Neural cell (in vitro differentiated cells): ENCODE measurements around the gene RHCG. TPM values are rescaled to one million over a fixed set of nuclear protein-coding genes. Genes with fewer than 3 reads are reported as not detected.
A peak's percentile ranks its signal among the peaks of the same experiment; 100 is the strongest.

Experiments
- H2AFZ ChIP-seq: fragments of 200-600, 300-800 bp; sonication (generic), shearing (Covaris generic); 2 replicates; pipeline ENCODE4 v1.6.0; 2014; ENCODE audit warnings: low read depth, mild to moderate bottlenecking, antibody characterized with exemption, low read length, moderate library complexity
- H3F3A ChIP-seq: fragments of 200-600 bp; shearing (Covaris generic); 2 replicates; pipeline ENCODE4 v1.6.1; 2016; ENCODE audit warnings: mild to moderate bottlenecking, moderate library complexity, mixed read lengths, antibody characterized with exemption, low read length; ENCODE audit not compliant: insufficient read depth, poor library complexity, severe bottlenecking
- H3K27ac ChIP-seq: fragments of 200-600, 300-800 bp; sonication (generic), shearing (Covaris generic); 2 replicates; pipeline ENCODE4 v1.5.1; 2014; ENCODE audit warnings: mild to moderate bottlenecking, low read length, moderate library complexity
- H3K27me3 ChIP-seq: fragments of 300-800, 200-600 bp; sonication (generic), shearing (Covaris generic); 2 replicates; pipeline ENCODE4 v1.6.0; 2014; ENCODE audit warnings: mild to moderate bottlenecking, low read depth, low read length, moderate library complexity; ENCODE audit not compliant: insufficient read depth
- H3K36me3 ChIP-seq: fragments of 300-800, 200-600 bp; sonication (generic), shearing (Covaris generic); 2 replicates; pipeline ENCODE4 v1.5.1; 2014; ENCODE audit warnings: mild to moderate bottlenecking, antibody characterized with exemption, low read length, moderate library complexity; ENCODE audit not compliant: insufficient read depth
- H3K4me2 ChIP-seq: fragments of 300-800, 200-600 bp; sonication (generic), shearing (Covaris generic); 2 replicates; pipeline ENCODE4 v1.6.0; 2014; ENCODE audit warnings: mild to moderate bottlenecking, low read length
- H3K4me3 ChIP-seq: fragments of 300-800, 200-600 bp; sonication (generic), shearing (Covaris generic); 2 replicates; pipeline ENCODE4 v1.5.1; 2014; ENCODE audit warnings: mild to moderate bottlenecking, low read length, moderate library complexity
- H3K79me2 ChIP-seq: fragments of 200-600 bp; shearing (Covaris generic); replicated peaks from 2 replicates; pipeline ENCODE4 v1.6.0; 2014; ENCODE audit warnings: mild to moderate bottlenecking, low read length, moderate library complexity; ENCODE audit not compliant: insufficient read depth
- H3K9ac ChIP-seq: fragments of 300-800, 200-600 bp; sonication (generic), shearing (Covaris generic); 2 replicates; pipeline ENCODE4 v1.6.1; 2016; ENCODE audit warnings: mild to moderate bottlenecking, low read length, mixed read lengths
- H3K9me2 ChIP-seq: fragments of 200-600 bp; shearing (Covaris generic); 2 replicates; pipeline ENCODE4 v1.6.1; 2016; ENCODE audit warnings: mild to moderate bottlenecking, low read length, mixed read lengths; ENCODE audit not compliant: insufficient read depth
- H3K9me3 ChIP-seq: fragments of 200-600, 300-800 bp; sonication (generic), shearing (Covaris generic); 2 replicates; pipeline ENCODE4 v1.6.1; 2016; ENCODE audit warnings: mild to moderate bottlenecking, mixed run types, low read length, moderate library complexity, mixed read lengths
- H4K20me1 ChIP-seq: fragments of 200-600 bp; shearing (Covaris generic); 2 replicates; pipeline ENCODE4 v1.6.1; 2016; ENCODE audit warnings: mild to moderate bottlenecking, mixed run types; ENCODE audit not compliant: insufficient read depth
- CTCF ChIP-seq: fragments of 450-650 bp; IDR thresholded peaks from 2 replicates; pipeline ENCODE4 v1.5.1; 2014; ENCODE audit warnings: antibody characterized with exemption, mild to moderate bottlenecking, moderate library complexity; ENCODE audit not compliant: poor library complexity, severe bottlenecking
- EP300 ChIP-seq: fragments of 450-650 bp; conservative IDR thresholded peaks from 2 replicates; pipeline ENCODE4 v1.6.1; 2014; ENCODE audit warnings: antibody characterized with exemption, mild to moderate bottlenecking, moderate library complexity; ENCODE audit not compliant: poor library complexity, severe bottlenecking
- EZH2 ChIP-seq: fragments of 200-600, 300-800 bp; shearing (Covaris generic), sonication (generic); IDR thresholded peaks from 2 replicates; pipeline ENCODE4 v1.6.1; 2014; ENCODE audit warnings: antibody characterized with exemption, low read length, borderline replicate concordance, mild to moderate bottlenecking; ENCODE audit not compliant: insufficient read depth, poor library complexity, severe bottlenecking
- MXI1 ChIP-seq: fragments of 450-650 bp; conservative IDR thresholded peaks from 2 replicates; pipeline ENCODE4 v1.6.1; 2014; ENCODE audit warnings: antibody characterized with exemption, mild to moderate bottlenecking; ENCODE audit not compliant: poor library complexity, severe bottlenecking
- POLR2AphosphoS5 ChIP-seq: IDR thresholded peaks from 2 replicates; pipeline ENCODE4 v1.6.1; 2012
- RAD21 ChIP-seq: fragments of 450-650 bp; conservative IDR thresholded peaks from 2 replicates; pipeline ENCODE4 v1.6.1; 2014; ENCODE audit warnings: antibody characterized with exemption, mild to moderate bottlenecking, moderate library complexity
- SMC3 ChIP-seq: fragments of 450-650 bp; conservative IDR thresholded peaks from 2 replicates; pipeline ENCODE4 v1.6.1; 2014; ENCODE audit warnings: antibody characterized with exemption, mild to moderate bottlenecking, moderate library complexity; ENCODE audit not compliant: poor library complexity
- polyA plus RNA-seq: library from polyadenylated mRNA; depleted of rRNA; stranded (reverse); fragments of >200 nt; gene quantifications from 2 replicates; pipeline ENCODE4 v1.2.3, GENCODE V29; 2014
- TF ChIP-seq, protein P1 (sequence below): IDR thresholded peaks from 2 replicates; pipeline ENCODE4 v1.6.1; 2012; ENCODE audit warnings: borderline replicate concordance

The RHCG gene
- polyA plus RNA-seq, 1 donor from 2014 or later = 0.32 TPM

GRCh38 chr15:89443581-89443980, 52.8 kb downstream of the RHCG start:
- no peaks in the 10 kb centered on the region for H4K20me1 ChIP-seq
- no peaks in the 10 kb centered on the region for H3K27me3 ChIP-seq
- no peaks in the 10 kb centered on the region for H3K9me2 ChIP-seq
- H3K27ac ChIP-seq = no peak overlapping the region
- no peak overlapping the region for H3K4me3 ChIP-seq
- H3K79me2 ChIP-seq = no peaks in the 10 kb centered on the region
- no peaks in the 10 kb centered on the region for H3F3A ChIP-seq
- no peak for TF ChIP-seq SMC3
- no peak overlapping the region for H3K4me2 ChIP-seq
- H3K9me3 ChIP-seq = no peaks in the 10 kb centered on the region
- no peak overlapping the region for H3K9ac ChIP-seq
- no peak overlapping the region for H2AFZ ChIP-seq
- no peaks in the 10 kb centered on the region for H3K36me3 ChIP-seq

DNA sequence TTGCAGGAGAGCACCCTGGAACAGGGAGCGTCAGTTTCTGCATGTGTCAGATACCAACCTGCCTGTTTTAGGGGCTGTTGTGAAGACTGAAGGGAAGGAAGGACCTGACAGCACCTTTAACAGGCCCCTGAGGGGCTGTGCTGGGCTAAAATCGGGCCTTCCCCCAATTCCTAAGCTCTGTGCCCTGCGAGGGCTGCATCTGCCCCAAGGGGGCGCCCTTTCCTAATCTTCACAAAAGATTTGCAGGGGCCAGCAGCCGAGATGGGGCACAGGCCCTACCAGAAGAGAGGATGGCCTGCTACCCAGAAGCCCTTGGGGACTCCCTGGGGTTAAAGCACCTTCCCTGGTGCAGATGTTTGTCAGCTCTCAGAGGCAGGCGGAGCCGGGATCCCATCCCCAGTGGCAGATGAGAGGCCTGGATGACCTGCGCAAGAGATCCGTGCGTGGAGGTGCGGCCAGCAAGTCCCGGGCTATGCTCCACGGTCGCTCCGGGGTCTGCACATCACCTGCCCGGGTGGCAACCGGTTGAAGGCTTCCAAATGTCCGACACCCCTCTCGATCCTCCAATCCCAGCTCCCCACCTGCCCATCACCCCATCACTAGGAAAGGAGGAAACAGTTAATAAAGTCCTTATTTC, 53.6 kb downstream of the RHCG start:
- Histone ChIP-seq H3K36me3 (no peaks in the 10 kb centered on the region), H3F3A (no peaks in the 10 kb centered on the region), H3K9ac (no peak overlapping the region), H3K4me2 (no peak overlapping the region), H3K9me2 (no peaks in the 10 kb centered on the region), H4K20me1 (no peaks in the 10 kb centered on the region), H3K79me2 (no peaks in the 10 kb centered on the region), H3K27ac (no peak overlapping the region), H3K9me3 (no peaks in the 10 kb centered on the region), H3K4me3 (no peak overlapping the region), H2AFZ (no peak overlapping the region), H3K27me3 (no peaks in the 10 kb centered on the region)
- TF ChIP-seq RAD21 (peak; percentile 30), EZH2 (no peak), CTCF (peak; percentile 51)
- TF ChIP-seq, protein P1, sequence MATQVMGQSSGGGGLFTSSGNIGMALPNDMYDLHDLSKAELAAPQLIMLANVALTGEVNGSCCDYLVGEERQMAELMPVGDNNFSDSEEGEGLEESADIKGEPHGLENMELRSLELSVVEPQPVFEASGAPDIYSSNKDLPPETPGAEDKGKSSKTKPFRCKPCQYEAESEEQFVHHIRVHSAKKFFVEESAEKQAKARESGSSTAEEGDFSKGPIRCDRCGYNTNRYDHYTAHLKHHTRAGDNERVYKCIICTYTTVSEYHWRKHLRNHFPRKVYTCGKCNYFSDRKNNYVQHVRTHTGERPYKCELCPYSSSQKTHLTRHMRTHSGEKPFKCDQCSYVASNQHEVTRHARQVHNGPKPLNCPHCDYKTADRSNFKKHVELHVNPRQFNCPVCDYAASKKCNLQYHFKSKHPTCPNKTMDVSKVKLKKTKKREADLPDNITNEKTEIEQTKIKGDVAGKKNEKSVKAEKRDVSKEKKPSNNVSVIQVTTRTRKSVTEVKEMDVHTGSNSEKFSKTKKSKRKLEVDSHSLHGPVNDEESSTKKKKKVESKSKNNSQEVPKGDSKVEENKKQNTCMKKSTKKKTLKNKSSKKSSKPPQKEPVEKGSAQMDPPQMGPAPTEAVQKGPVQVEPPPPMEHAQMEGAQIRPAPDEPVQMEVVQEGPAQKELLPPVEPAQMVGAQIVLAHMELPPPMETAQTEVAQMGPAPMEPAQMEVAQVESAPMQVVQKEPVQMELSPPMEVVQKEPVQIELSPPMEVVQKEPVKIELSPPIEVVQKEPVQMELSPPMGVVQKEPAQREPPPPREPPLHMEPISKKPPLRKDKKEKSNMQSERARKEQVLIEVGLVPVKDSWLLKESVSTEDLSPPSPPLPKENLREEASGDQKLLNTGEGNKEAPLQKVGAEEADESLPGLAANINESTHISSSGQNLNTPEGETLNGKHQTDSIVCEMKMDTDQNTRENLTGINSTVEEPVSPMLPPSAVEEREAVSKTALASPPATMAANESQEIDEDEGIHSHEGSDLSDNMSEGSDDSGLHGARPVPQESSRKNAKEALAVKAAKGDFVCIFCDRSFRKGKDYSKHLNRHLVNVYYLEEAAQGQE = no peak

DNA sequence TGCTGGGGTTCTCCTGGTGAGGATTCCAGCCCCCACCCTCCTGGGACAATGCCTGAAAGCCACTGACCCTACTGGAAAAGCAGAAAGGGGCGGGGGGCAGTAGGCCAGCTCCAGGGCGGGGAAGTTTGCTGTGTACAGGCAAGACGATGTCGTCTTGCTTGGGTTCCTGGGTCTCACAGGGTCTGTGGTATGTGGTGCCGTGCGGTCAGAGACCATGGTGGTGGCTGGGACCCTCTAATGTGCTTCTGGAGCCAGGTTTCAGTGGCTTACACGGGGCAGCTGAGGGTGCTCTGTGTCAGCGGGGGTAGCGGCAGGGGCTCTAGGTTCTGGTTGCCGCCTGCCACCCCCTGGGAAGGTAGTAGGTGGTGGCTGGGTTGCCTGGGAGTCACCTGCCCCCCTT, 54.2 kb downstream of the RHCG start:
- H3K9me2 ChIP-seq = no peaks in the 10 kb centered on the region
- H3K9ac ChIP-seq = no peak overlapping the region
- no peaks in the 10 kb centered on the region for H3K36me3 ChIP-seq
- no peak overlapping the region for H3K27ac ChIP-seq
- no peak overlapping the region for H3K4me3 ChIP-seq
- H2AFZ ChIP-seq = no peak overlapping the region
- H3K9me3 ChIP-seq = no peaks in the 10 kb centered on the region
- no peak overlapping the region for H3K4me2 ChIP-seq
- no peak for TF ChIP-seq RAD21
- TF ChIP-seq EZH2 = no peak
- no peak for TF ChIP-seq CTCF
- no peak for TF ChIP-seq MXI1
- no peak for TF ChIP-seq EP300
- TF ChIP-seq, protein P1 = no peak
- no peak for TF ChIP-seq POLR2AphosphoS5
- H4K20me1 ChIP-seq = no peaks in the 10 kb centered on the region
- H3F3A ChIP-seq = no peaks in the 10 kb centered on the region
- no peaks in the 10 kb centered on the region for H3K79me2 ChIP-seq
- no peaks in the 10 kb centered on the region for H3K27me3 ChIP-seq
